ENCODE results near the gene INPP5D. TPM values are rescaled to one million over a fixed set of nuclear protein-coding genes. Genes with fewer than 3 reads are reported as not detected.

INPP5D gene
- total RNA-seq, 1 experiment from 2014 or later, result 1.7 TPM

- Histone ChIP-seq H3K4me3 (ENCODE audit: insufficient read depth, low read depth, low read length) (no peak overlapping the region), H3K36me3 (replicated peaks; ENCODE audit: control insufficient read depth, insufficient read depth, low read length) (no peaks in the 10 kb centered on the region), H3K27me3 (ENCODE audit: control insufficient read depth, insufficient read depth, low read length) (no peaks in the 10 kb centered on the region)
- no peak for DNase-seq
These were observed 8.7 kb downstream of the INPP5D start for GRCh38 chr2:233068762-233069418.

DNA sequence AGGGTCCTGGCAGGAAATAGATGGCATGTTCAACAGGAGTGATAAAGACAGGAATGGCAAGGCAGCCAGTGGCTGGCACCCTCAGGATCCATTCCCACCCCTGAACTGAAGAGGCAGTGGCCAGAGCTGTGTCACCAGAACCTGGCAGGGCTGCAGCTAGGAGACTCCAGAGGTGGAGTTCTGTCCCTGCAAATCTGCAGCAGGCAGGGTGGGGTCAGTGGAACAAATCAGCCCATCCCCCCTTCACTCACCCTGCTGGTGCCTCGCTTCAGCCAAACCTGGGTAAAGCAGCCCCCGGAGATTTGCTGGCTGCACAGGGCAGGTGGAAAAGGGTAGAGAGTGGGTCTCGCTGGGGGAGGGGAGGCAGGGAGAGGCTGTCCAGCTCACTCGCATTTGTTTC is 12.7 kb downstream of the INPP5D start:
- DNase-seq, result peak; percentile 60
- Histone ChIP-seq H3K4me3 (ENCODE audit: insufficient read depth, low read depth, low read length) (no peak overlapping the region), H3K36me3 (replicated peaks; ENCODE audit: control insufficient read depth, insufficient read depth, low read length) (no peaks in the 10 kb centered on the region), H3K27me3 (ENCODE audit: control insufficient read depth, insufficient read depth, low read length) (no peaks in the 10 kb centered on the region)

GRCh38 chr2:233074106-233074505 is 14.0 kb downstream of the INPP5D start:
- no peak for DNase-seq
- Histone ChIP-seq H3K4me3 (ENCODE audit: insufficient read depth, low read depth, low read length) (no peak overlapping the region), H3K36me3 (replicated peaks; ENCODE audit: control insufficient read depth, insufficient read depth, low read length) (no peaks in the 10 kb centered on the region), H3K27me3 (ENCODE audit: control insufficient read depth, insufficient read depth, low read length) (no peaks in the 10 kb centered on the region)

GRCh38 chr2:233075141-233075965 is 15.2 kb downstream of the INPP5D start:
- DNase-seq, result no peak
- Histone ChIP-seq H3K4me3 (ENCODE audit: insufficient read depth, low read depth, low read length) (no peak overlapping the region), H3K27me3 (ENCODE audit: control insufficient read depth, insufficient read depth, low read length) (no peaks in the 10 kb centered on the region), H3K36me3 (replicated peaks; ENCODE audit: control insufficient read depth, insufficient read depth, low read length) (no peaks in the 10 kb centered on the region)

GRCh38 chr2:233075966-233076339 is 15.8 kb downstream of the INPP5D start:
- Histone ChIP-seq H3K4me3 (ENCODE audit: insufficient read depth, low read depth, low read length) (no peak overlapping the region), H3K36me3 (replicated peaks; ENCODE audit: control insufficient read depth, insufficient read depth, low read length) (no peaks in the 10 kb centered on the region), H3K27me3 (ENCODE audit: control insufficient read depth, insufficient read depth, low read length) (no peaks in the 10 kb centered on the region)
- peak; percentile 73 for DNase-seq

DNA sequence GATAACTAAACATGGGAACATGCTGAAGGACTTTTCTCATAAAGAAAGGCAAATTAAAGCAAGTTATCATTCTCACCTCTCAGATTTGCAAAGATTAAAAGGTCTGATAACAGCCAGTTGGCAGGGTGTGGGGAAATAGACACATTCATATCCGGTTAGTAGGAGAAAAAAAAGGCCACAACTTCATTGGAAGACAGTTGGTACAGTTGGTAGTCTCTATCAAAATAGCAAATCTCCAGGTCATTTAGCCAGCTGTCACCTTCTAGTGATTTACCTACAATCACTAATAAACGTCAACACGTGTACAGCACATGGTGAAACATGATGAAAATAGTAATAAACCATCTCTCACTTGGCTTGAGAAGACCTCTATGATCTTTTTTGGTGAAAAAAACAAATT is 16.6 kb downstream of the INPP5D start:
- H3K4me3 ChIP-seq (ENCODE audit: insufficient read depth, low read depth, low read length), result no peak overlapping the region
- DNase-seq, result no peak
- H3K36me3 ChIP-seq (replicated peaks; ENCODE audit: control insufficient read depth, insufficient read depth, low read length), result no peaks in the 10 kb centered on the region
- H3K27me3 ChIP-seq (ENCODE audit: control insufficient read depth, insufficient read depth, low read length), result no peaks in the 10 kb centered on the region

- DNase-seq, result no peak
- no peaks in the 10 kb centered on the region for H3K27me3 ChIP-seq (ENCODE audit: control insufficient read depth, insufficient read depth, low read length)
- no peak overlapping the region for H3K4me3 ChIP-seq (ENCODE audit: insufficient read depth, low read depth, low read length)
- H3K36me3 ChIP-seq (replicated peaks; ENCODE audit: control insufficient read depth, insufficient read depth, low read length), result no peaks in the 10 kb centered on the region; the same call in 1 of the 2 replicates
These were observed 19.3 kb downstream of the INPP5D start for GRCh38 chr2:233079473-233079877.

GRCh38 chr2:233079953-233080835 is 20.1 kb downstream of the INPP5D start:
- DNase-seq, result no peak
- Histone ChIP-seq H3K36me3 (replicated peaks; ENCODE audit: control insufficient read depth, insufficient read depth, low read length) (no peaks in the 10 kb centered on the region; the same call in 1 of the 2 replicates), H3K4me3 (ENCODE audit: insufficient read depth, low read depth, low read length) (no peak overlapping the region), H3K27me3 (ENCODE audit: control insufficient read depth, insufficient read depth, low read length) (no peaks in the 10 kb centered on the region)

DNA sequence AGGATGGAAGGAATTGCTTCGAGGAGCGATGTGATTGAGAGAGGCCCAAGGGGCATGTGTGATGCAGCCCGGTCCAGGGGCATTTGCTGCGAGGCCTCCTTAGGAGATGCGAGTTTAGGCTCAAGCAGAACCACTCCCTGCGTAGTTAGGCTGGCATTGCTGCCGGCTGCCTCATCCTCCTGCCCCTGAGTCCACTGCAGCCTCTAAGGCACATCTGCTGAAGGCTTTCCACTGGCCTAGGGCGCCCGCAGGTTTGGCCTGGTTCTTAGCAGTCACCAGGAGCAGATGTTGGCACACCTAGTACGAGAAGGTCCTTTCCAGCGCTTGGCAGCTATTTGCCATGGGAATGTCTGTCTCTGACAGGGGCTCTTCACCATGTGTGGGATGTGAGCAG is 20.7 kb downstream of the INPP5D start:
- no peak for DNase-seq
- no peaks in the 10 kb centered on the region; the same call in 1 of the 2 replicates for H3K36me3 ChIP-seq (replicated peaks; ENCODE audit: control insufficient read depth, insufficient read depth, low read length)
- H3K4me3 ChIP-seq (ENCODE audit: insufficient read depth, low read depth, low read length), result no peak overlapping the region
- no peaks in the 10 kb centered on the region for H3K27me3 ChIP-seq (ENCODE audit: control insufficient read depth, insufficient read depth, low read length)

DNA sequence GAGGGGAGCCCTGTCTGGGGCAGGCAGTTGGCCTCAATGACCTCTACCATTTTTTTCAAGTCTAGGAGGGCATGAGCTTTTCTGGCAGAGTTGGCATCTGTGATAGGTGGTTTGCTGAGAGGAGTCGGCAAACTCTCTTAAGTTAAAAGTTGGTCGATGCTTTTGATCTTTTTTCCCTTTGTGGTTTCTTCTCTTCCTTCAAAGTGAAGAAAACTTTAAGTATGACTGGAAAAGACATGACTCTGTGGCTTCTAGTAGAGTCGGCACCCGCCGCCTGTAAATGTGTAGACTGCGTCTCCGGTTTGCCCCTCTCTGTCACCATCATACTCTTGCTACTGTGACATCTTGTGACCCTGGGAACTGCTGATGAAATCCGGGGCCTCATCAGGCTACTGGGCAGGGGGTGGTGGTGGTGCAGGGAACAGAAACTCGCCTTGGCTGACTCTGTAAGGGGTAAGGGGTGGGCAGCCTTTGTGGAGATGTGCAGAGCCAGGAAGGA is 21.1 kb downstream of the INPP5D start:
- Histone ChIP-seq H3K36me3 (replicated peaks; ENCODE audit: control insufficient read depth, insufficient read depth, low read length) (no peaks in the 10 kb centered on the region; the same call in 1 of the 2 replicates), H3K4me3 (ENCODE audit: insufficient read depth, low read depth, low read length) (no peak overlapping the region), H3K27me3 (ENCODE audit: control insufficient read depth, insufficient read depth, low read length) (no peaks in the 10 kb centered on the region)
- DNase-seq, result no peak

GRCh38 chr2:233081731-233082221 is 21.6 kb downstream of the INPP5D start:
- H3K27me3 ChIP-seq (ENCODE audit: control insufficient read depth, insufficient read depth, low read length), result no peaks in the 10 kb centered on the region
- no peaks in the 10 kb centered on the region; the same call in 1 of the 2 replicates for H3K36me3 ChIP-seq (replicated peaks; ENCODE audit: control insufficient read depth, insufficient read depth, low read length)
- no peak overlapping the region for H3K4me3 ChIP-seq (ENCODE audit: insufficient read depth, low read depth, low read length)
- no peak for DNase-seq

DNA sequence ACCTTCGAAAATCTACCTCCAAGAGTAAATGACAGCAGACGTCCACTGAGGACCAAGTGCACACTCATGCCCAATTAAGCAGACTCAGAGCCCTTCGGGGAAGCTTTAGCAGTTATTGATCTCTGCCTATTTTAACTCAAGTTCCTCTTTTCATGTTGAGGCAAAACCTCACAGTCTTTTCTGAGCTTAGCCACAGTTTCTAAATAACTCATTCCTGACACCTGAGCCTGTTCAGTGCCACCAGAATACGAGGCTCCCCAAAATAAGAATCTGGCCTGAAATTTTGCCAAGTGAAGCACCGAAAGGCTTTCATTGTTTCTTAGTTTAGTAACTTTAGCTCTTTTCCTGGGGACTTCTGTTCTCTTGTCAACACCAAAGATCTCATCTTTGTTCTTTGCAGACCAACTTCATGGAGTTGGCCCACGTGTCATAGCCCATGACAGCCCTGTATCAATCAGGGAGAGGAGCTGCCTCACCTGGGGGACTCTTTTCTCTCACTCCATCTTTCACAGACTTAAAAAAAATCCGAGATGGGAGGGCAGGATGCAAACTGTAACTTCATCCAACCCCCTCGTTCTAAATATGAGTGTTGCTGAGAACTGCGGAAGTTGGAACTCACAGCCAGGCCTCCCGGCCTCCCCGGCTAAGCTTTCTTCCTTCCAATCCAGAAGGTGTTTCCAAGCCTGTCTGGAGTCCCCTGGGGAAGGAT is 22.2 kb downstream of the INPP5D start:
- DNase-seq, result no peak
- no peaks in the 10 kb centered on the region; the same call in 1 of the 2 replicates for H3K36me3 ChIP-seq (replicated peaks; ENCODE audit: control insufficient read depth, insufficient read depth, low read length)
- H3K4me3 ChIP-seq (ENCODE audit: insufficient read depth, low read depth, low read length), result no peak overlapping the region
- H3K27me3 ChIP-seq (ENCODE audit: control insufficient read depth, insufficient read depth, low read length), result no peaks in the 10 kb centered on the region

- no peaks in the 10 kb centered on the region for H3K27me3 ChIP-seq (ENCODE audit: control insufficient read depth, insufficient read depth, low read length)
- no peak for DNase-seq
- H3K4me3 ChIP-seq (ENCODE audit: insufficient read depth, low read depth, low read length), result no peak overlapping the region
- no peaks in the 10 kb centered on the region; the same call in 1 of the 2 replicates for H3K36me3 ChIP-seq (replicated peaks; ENCODE audit: control insufficient read depth, insufficient read depth, low read length)
These were observed 23.0 kb downstream of the INPP5D start for GRCh38 chr2:233082931-233083755.

Measured in H7 (cell line).